Cardiac septum (tissue), 1 donor: ENCODE results near the gene PSPH. TPM values are rescaled to one million over a fixed set of nuclear protein-coding genes. Genes with fewer than 3 reads are reported as not detected.
"Not testable (repeated sequence)": the region's sequence is repeated elsewhere in the genome, so short reads cannot be mapped to it uniquely, and the experiment has no call there.

Experiments used
- DNase-seq: peaks from one replicate; pipeline ENCODE4 v3.0.0-alpha.2; 2020; ENCODE audit warnings: low spot score
- intact Hi-C: fragments of 100-400 bp; cut with DNase I; formaldehyde crosslinking; loops from one replicate; pipeline ENCODE4 v1.14.0; 2022
- total RNA-seq: library from RNA; stranded (reverse); fragmentation: NEBNext Ultra II Directional; extraction: Animal tissue kit (Norgen Biotek cat#: 25700); gene quantifications from one replicate; pipeline ENCODE4 v1.2.1, GENCODE V29; 2021
- donor health status: DM: no; HTN: no; CAD: no.

Gene PSPH
- total RNA-seq, 1 donor from 2014 or later = 9.7 TPM

- peak; percentile 50 for DNase-seq
- intact Hi-C loops = not testable (repeated sequence)
These were observed 15.1 kb upstream of the PSPH start for GRCh38 chr7:56066376-56066775.

GRCh38 chr7:56063882-56064625, 12.8 kb upstream of the PSPH start, which contains the start of gene SUMF2:
Gene SUMF2, plus strand, starts transcription at chr7:56064286. Its CDS starts 26 bp downstream, at chr7:56064312.
- intact Hi-C loops = loop anchor here (1.0 to 5.0 kb wide), 2 partner anchors 13 to 43 kb away; partner anchors contain the start of genes CCT6A, CHCHD2 and PSPH
- DNase-seq = peak; percentile 94

GRCh38 chr7:56063500-56063881, 12.2 kb upstream of the PSPH start:
- intact Hi-C loops = loop anchor here (5.0 kb wide), 1 partner anchor 44 kb away; the partner anchor contains the start of gene CHCHD2
- no peak for DNase-seq

- intact Hi-C loops = loop anchor here (5.0 kb wide), 1 partner anchor 45 kb away; the partner anchor contains the start of gene CHCHD2
These were observed 11.1 kb upstream of the PSPH start for GRCh38 chr7:56062382-56062781.

DNA sequence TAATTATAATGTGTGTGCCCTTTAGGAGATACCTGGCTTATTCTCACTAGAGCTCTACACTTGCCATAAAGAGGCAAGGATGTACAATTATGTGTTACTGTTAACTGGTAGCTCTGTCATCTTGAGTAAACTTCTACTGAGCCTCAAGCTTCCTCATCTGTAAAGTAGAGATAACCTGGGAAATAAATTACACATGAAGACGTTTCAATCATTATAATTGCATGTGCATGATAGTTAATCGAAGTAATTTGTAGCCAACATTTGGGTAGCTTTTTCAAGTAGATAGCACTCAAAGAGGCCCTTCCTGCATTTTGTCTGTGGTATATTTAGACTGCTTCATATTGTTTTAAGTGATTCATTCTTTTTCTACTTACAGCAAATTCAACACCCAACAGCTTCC, 2.7 kb upstream of the PSPH start:
- intact Hi-C loops = no loop called here
- no peak for DNase-seq

More at GRCh38 chr7:56062382-56062781, 11.1 kb upstream of the PSPH start:
- DNase-seq = no peak

GRCh38 chr7:56053379-56053778, 2.1 kb upstream of the PSPH start:
- no peak for DNase-seq
- intact Hi-C loops = no loop called here

DNA sequence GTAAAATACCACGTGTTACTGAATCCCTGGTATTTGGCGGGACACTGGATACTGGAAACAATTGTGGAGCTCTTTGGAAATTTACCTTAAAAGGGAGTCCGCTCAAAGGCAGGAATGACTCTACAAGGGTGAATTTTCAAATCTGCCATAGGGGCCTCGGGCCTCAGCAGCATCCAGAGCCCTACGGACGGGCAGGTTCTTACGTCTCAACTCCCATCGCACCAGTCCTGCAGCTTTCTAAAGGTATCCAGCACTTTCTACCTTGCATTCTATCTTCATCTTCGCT, 248 bp downstream of the PSPH start:
- intact Hi-C loops = loop anchor here (1.0 to 2.0 kb wide), 2 partner anchors 13 to 86 kb away; partner anchors contain the start of genes NIPSNAP2 and SUMF2

DNA sequence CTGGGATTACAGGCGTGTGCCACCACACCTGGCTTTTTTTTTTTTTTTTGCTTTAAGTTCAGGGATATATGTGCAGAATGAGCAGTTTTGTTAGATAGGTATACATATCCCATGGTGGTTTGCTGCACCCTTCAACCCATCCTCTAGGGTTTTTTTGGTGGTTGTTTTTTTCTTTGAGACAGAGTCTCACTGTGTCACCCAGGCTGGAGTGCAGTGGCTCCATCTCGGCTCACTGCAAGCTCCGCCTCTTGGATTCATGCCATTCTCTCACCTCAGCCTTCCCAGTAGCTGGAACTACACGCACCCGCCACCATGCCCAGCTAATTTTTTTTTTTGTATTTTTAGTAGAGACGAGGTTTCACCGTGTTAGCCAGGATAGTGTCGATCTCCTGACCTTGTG, 2.5 kb downstream of the PSPH start:
- intact Hi-C loops = not testable (repeated sequence)

More for the DNA sequence above, 248 bp downstream of the PSPH start:
- no peak for DNase-seq

GRCh38 chr7:56048245-56048644, 3.0 kb downstream of the PSPH start:
- intact Hi-C loops = no loop called here
- DNase-seq = no peak

More for the DNA sequence above, 2.5 kb downstream of the PSPH start:
- not testable (repeated sequence) for DNase-seq

DNA sequence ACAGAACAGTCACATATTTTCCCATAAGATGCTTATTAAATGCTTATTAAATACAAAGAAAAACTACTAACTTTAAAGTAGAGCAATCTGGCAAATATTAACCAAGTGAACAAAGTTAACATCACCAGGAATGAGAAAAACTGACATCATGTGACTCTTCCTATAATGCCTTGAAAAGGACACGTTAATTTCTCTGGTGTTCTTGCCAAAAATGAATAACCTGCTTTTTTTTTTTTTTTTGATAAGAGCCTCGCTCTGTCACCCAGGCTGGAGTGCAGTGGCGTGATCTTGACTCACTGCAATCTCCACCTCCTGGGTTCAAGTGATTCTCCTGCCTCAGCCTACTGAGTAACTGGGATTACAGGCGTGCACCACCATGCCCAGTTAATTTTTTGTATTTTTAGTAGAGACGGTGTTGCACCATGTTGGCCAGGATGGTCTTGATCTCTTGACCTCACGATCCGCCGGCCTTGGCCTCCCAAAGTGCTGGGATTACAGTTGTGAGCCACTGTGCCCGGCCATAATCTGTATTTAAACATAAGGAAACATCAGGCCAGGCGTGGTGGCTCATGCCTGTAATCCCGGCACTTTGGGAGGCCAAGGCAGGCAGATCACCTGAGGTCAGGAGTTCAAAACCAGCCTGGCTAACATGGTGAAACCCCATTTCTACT, 3.7 kb downstream of the PSPH start:
- DNase-seq, intact Hi-C loops: not testable (repeated sequence)

GRCh38 chr7:56046721-56047445, 4.4 kb downstream of the PSPH start:
- DNase-seq = no peak
- intact Hi-C loops = no loop called here

- intact Hi-C loops, DNase-seq: not testable (repeated sequence)
These were observed 5.5 kb downstream of the PSPH start for GRCh38 chr7:56045758-56046157.

DNA sequence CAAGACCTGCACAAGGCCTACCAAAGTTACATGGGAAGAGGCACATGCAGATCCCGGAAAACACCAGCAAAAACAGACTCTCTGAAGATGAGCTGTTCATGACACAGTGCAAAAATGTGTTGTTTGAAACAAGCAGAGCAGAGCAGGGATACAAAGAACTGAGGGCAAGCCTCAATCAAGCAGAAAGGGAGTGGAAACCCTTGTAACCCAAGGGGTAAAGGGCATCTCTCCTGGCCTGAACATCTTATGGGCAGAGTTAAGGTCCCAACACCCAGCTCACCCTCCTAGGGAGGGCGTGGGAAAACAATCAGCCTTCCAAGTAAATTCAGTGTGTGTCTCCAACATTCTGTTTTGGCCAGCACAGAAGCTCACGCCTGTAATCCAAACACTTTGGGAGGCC, 10.5 kb downstream of the PSPH start:
- intact Hi-C loops = no loop called here
- DNase-seq = peak; percentile 41

DNA sequence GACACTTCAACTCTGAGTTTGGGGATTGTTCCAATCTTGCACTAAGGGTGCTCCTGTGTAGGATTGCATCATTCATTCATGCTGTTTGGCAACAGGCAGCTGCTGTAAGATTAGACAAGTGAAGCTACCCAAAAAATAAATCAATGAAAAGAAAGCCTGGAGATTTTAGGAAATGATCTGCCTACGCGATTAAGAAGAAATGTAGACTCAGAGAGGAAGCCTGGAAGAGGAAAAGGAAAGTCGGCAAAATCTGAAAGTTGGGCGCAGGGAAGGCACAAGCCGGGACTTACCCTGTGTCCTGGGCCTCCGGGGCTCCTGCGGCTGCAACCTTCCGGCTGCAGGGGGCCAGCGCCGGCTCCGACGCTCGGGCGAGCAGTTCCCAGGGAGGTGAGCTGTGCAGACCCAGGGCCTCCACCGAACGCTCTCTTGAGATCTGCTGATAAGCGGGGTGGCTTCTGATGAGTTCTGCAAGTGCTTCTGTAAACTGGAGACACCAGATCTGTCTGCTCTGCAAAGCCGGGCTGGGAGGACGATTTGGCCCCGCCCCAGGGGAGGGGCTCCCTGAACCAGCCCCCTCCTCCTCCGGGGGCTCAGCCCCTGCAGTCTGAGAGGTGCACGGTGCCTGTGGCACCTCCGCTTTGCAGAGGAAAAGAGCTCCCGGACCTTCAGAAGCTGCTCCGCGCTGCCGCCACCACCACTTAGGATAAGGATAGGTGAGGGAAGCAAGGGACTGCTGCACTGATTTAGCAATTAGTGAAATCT, 17.4 kb downstream of the PSPH start:
- intact Hi-C loops = no loop called here
- peak; percentile 82 for DNase-seq

DNA sequence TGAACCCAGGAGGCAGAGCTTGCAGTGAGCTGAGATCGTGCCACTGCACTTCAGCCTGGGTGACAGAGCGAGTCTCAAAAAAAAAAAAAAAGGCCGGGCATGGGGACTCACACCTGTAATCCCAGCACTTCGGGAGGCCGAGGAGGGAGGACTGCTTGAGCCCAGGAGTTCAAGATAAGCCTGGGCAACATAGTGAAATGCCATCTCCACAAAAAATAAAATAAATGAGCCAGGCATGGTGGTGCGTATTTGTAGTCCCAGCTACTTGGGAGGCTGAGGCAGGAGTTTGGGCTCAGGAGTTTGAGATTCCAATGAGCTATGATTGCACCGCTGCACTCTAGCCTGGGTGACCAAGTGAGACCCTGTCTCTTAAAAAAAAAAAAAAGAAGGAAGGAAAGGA, 18.7 kb downstream of the PSPH start:
- DNase-seq, intact Hi-C loops: not testable (repeated sequence)

DNA sequence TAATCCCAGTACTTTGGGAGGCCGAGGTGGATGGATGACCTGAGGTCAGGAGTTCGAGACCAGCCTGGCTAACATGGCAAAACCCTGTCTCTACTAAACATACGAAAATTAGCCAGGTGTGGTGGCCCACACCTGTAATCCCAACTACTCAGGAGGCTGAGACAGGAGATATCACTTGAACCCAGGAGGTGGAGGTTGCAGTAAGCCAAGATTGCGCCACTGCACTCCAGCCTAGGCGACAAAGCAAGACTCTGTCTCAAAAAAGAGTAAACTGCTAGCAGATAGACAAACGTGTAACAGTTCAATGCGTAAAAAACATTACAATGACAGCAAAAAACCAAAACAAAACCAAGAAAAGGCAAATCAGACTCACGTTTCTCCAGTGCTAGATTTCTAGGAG, 19.7 kb downstream of the PSPH start:
- intact Hi-C loops = not testable (repeated sequence)
- peak; percentile 41 for DNase-seq

DNA sequence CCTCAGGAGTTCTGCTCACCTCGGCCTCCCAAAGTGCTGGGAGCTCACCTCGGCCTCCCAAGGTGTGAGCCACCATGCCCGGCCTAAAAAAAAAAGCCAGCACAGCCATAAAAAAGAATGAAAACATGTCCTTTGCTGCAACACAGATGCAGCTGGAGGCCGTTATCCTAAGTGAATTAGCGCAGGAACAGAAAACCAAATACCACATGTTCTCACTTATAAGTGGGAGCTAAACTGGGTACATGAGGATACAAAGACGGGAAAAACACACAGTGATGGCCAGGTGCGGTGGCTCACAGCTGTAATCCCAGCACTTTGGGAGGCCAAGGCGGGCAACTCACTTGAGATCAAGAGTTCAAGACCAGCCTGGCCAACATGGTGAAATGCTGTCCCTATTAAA, 20.9 kb downstream of the PSPH start:
- intact Hi-C loops = no loop called here
- DNase-seq = no peak

GRCh38 chr7:56028942-56029630, 22.2 kb downstream of the PSPH start:
- intact Hi-C loops = no loop called here

DNA sequence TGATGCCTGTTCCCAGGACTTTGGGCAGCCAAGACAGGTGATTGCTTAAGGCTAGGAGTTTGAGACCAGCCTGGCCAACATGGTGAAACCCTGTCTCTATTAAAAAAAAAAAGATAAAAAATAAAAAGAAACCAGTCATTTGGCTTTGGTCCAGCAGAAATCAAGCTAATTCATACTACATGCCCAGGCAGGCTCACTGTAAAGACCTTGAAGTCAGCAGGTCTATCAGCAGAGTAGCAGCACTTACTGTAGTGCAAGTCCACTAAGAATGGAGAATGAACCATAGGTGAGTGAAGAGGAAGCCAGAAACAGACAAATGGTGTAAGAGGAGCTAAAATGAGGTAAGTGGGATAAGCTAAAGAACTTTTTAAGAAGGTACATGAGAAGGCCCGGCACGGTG, 24.7 kb downstream of the PSPH start:
- no peak for DNase-seq
- intact Hi-C loops = no loop called here

More at GRCh38 chr7:56028942-56029630, 22.2 kb downstream of the PSPH start:
- no peak for DNase-seq
